GM12878 (cell line): ENCODE measurements around the gene TBL3. TPM values are rescaled to one million over a fixed set of nuclear protein-coding genes. Genes with fewer than 3 reads are reported as not detected.
A peak's percentile ranks its signal among the peaks of the same experiment; 100 is the strongest.

ENCODE experiments used
- ASH2L ChIP-seq: fragments of 300-600, 200-600 bp; sonication (generic); IDR thresholded peaks from 2 replicates; pipeline ENCODE4 v1.6.1; 2017; ENCODE audit warnings: low read depth, mild to moderate bottlenecking, borderline replicate concordance
- CHD1 ChIP-seq: IDR thresholded peaks from 2 replicates; pipeline ENCODE4 v1.6.1; 2012; ENCODE audit warnings: low read depth, low read length, improper control_type of control experiment
- CHD2 ChIP-seq: IDR thresholded peaks from 2 replicates; pipeline ENCODE4 v1.6.1; 2011; ENCODE audit warnings: low read depth, low read length, improper control_type of control experiment, borderline replicate concordance
- EZH2 ChIP-seq: IDR thresholded peaks from 2 replicates; pipeline ENCODE4 v1.6.1; 2012; ENCODE audit warnings: low read depth, mild to moderate bottlenecking, control low read depth, inconsistent platforms, low read length, borderline replicate concordance; ENCODE audit not compliant: control insufficient read depth
- FOXM1 ChIP-seq: IDR thresholded peaks from 2 replicates; pipeline ENCODE4 v1.6.1; 2012; ENCODE audit warnings: low read depth, mild to moderate bottlenecking, inconsistent platforms, low read length, moderate library complexity
- HDGF ChIP-seq: fragments of 450-650 bp; IDR thresholded peaks from 2 replicates; pipeline ENCODE4 v1.6.1; 2016; ENCODE audit warnings: antibody characterized with exemption
- KLF5 ChIP-seq: fragments of 450-650 bp; IDR thresholded peaks from 2 replicates; pipeline ENCODE4 v1.6.1; 2014; ENCODE audit warnings: mild to moderate bottlenecking; ENCODE audit not compliant: partially characterized antibody
- LARP7 ChIP-seq: fragments of 450-650 bp; IDR thresholded peaks from 2 replicates; pipeline ENCODE4 v1.6.1; 2017; ENCODE audit warnings: mild to moderate bottlenecking
- MTA3 ChIP-seq: IDR thresholded peaks from 2 replicates; pipeline ENCODE4 v1.6.1; 2012; ENCODE audit warnings: low read length, inconsistent platforms, borderline replicate concordance
- MXI1 ChIP-seq: fragments of 150-350 bp; IDR thresholded peaks from 2 replicates; pipeline ENCODE4 v1.6.1; 2011; ENCODE audit warnings: low read depth, mild to moderate bottlenecking, inconsistent platforms, low read length, improper control_type of control experiment
- NBN ChIP-seq: fragments of 450-650 bp; IDR thresholded peaks from 2 replicates; pipeline ENCODE4 v1.6.1; 2016
- NFXL1 ChIP-seq: fragments of 450-650 bp; IDR thresholded peaks from 2 replicates; pipeline ENCODE4 v1.6.1; 2017; ENCODE audit warnings: antibody characterized with exemption, mild to moderate bottlenecking, borderline replicate concordance
- NR2C2 ChIP-seq: IDR thresholded peaks from 2 replicates; pipeline ENCODE4 v1.6.1; 2011; ENCODE audit warnings: borderline replicate concordance, low read depth; ENCODE audit not compliant: control insufficient read depth, insufficient read length
- POLR2A ChIP-seq: IDR thresholded peaks from 2 replicates; pipeline ENCODE4 v1.6.1; 2011; ENCODE audit warnings: low read depth, mild to moderate bottlenecking, low read length
- POLR2AphosphoS5 ChIP-seq: IDR thresholded peaks from 2 replicates; pipeline ENCODE4 v1.6.1; 2011; ENCODE audit warnings: mild to moderate bottlenecking, low read length, inconsistent platforms
- RAD51 ChIP-seq: fragments of 450-650 bp; IDR thresholded peaks from 2 replicates; pipeline ENCODE4 v1.6.1; 2016; ENCODE audit warnings: moderate library complexity, mild to moderate bottlenecking, inconsistent platforms
- SMC3 ChIP-seq: IDR thresholded peaks from 2 replicates; pipeline ENCODE4 v1.6.1; 2011; ENCODE audit warnings: low read length, improper control_type of control experiment, borderline replicate concordance
- STAT1 ChIP-seq: fragments of 450-650 bp; conservative IDR thresholded peaks from 2 replicates; pipeline ENCODE4 v1.6.1; 2014; ENCODE audit warnings: antibody characterized with exemption, mild to moderate bottlenecking
- TCF12 ChIP-seq: IDR thresholded peaks from 2 replicates; pipeline ENCODE4 v1.6.1; 2011; ENCODE audit warnings: low read depth, mild to moderate bottlenecking, low read length
- YBX1 ChIP-seq: fragments of 450-650 bp; IDR thresholded peaks from 2 replicates; pipeline ENCODE4 v1.6.1; 2016; ENCODE audit warnings: antibody characterized with exemption
- ZBED1 ChIP-seq: IDR thresholded peaks from 2 replicates; pipeline ENCODE4 v1.6.1; 2016; ENCODE audit warnings: borderline replicate concordance
- ZNF24 ChIP-seq: fragments of 450-650 bp; IDR thresholded peaks from 2 replicates; pipeline ENCODE4 v1.6.1; 2017; ENCODE audit warnings: antibody characterized with exemption, mild to moderate bottlenecking
- polyA plus RNA-seq, 11 experiments: library from polyadenylated mRNA; depleted of rRNA in 4 of 11; unstranded in 6 of 11; stranded (reverse) in 5 of 11; fragments of >200 nt; fragmentation: Nextera tagmentation in 4 of 11; fragmentation: Illumina TruSeq in 1 of 11; extraction: Ambion mirVana in 4 of 11; extraction: Trizol in 1 of 11; gene quantifications; 1 replicate in 1 of 11; 2 replicates in 10 of 11; pipeline versions ENCODE4 v1.2.1 to v1.2.3, GENCODE V29; 2011 to 2016; ENCODE audit warnings: inconsistent platforms in 2 of 11, missing spikeins in 2 of 11, low read depth in 1 of 11
- total RNA-seq, 4 experiments: library from RNA; depleted of rRNA in 3 of 4; stranded (reverse); fragments of >200 nt in 3 of 4; fragmentation: Illumina TruSeq in 1 of 4; extraction: Trizol in 1 of 4; gene quantifications; 2 replicates each; pipeline versions ENCODE4 v1.2.1 to v1.2.3, GENCODE V29; 2013 to 2021
- TF ChIP-seq, protein P1 (sequence below): IDR thresholded peaks from 2 replicates; pipeline ENCODE4 v1.6.1; 2012; ENCODE audit warnings: low read depth, low read length, improper control_type of control experiment
- TF ChIP-seq, protein P2 (sequence below): fragments of 450-650 bp; IDR thresholded peaks from 2 replicates; pipeline ENCODE4 v1.6.1; 2018; ENCODE audit warnings: borderline replicate concordance, mild to moderate bottlenecking; ENCODE audit not compliant: partially characterized antibody
- TF ChIP-seq, protein P3 (sequence below): IDR thresholded peaks from 2 replicates; pipeline ENCODE4 v1.6.1; 2011; ENCODE audit warnings: borderline replicate concordance, low read depth, mild to moderate bottlenecking, moderate library complexity, low read length; ENCODE audit not compliant: insufficient read depth, poor library complexity, severe bottlenecking
- TF ChIP-seq, protein P4 (sequence below): fragments of 450-650 bp; IDR thresholded peaks from 2 replicates; pipeline ENCODE4 v1.6.1; 2017; ENCODE audit warnings: borderline replicate concordance

Gene TBL3
- total and polyA plus RNA-seq, 10 of the 15 experiments (the other 5 are each of a cell fraction or from before 2014, with no cell fraction given) = 1.2 to 101 (median 34.2) TPM

DNA sequence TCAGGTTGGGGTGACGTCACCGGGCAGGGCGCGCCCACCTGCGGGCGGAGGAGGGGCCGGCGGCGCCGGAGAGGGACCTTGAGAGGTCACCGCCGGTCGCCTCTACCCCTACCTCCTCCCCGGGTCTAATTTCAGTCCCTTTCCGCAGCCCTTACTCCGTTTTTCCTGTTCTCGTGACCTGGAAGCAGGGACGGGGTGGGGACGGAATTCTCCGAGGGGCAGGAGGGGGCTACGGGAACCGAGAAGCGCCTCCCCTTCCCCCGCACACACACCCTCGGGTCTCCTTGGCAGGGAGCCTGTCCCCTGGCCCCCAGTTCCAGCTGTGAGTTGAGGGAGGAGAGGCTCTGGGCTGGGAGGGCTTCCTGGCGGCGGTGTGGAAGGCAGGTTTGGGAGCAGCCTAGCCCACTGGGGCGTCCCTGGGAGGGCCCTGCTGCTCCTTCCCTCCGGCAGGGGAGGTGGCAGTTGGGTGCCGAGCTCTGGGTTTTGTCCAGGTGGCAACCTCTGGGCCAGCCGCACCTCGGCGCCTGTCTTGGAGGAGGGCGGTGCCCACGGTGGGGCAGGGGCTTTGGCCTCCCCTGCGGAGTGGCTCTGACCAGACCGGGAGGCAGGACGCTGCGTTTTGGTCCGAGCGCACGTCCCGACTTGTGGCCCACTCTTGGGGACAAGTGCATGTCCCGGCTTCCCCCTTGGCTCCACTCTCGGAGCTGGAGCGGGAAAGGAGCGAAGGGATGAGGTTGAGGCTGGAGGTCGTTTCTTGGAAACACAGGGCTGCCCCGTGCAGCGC is 18.7 kb downstream of the TBL3 start (continued):
- TF ChIP-seq, protein P1, sequence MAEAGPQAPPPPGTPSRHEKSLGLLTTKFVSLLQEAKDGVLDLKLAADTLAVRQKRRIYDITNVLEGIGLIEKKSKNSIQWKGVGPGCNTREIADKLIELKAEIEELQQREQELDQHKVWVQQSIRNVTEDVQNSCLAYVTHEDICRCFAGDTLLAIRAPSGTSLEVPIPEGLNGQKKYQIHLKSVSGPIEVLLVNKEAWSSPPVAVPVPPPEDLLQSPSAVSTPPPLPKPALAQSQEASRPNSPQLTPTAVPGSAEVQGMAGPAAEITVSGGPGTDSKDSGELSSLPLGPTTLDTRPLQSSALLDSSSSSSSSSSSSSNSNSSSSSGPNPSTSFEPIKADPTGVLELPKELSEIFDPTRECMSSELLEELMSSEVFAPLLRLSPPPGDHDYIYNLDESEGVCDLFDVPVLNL = no peak
- no peak for TF ChIP-seq NFXL1
- no peak for TF ChIP-seq RAD51
- TF ChIP-seq SMC3 = no peak
- TF ChIP-seq MTA3 = no peak
- no peak for TF ChIP-seq ZNF24
- no peak for TF ChIP-seq NR2C2
- TF ChIP-seq MXI1 = no peak
- peak; percentile 68; the same call in 1 of the 2 replicates for TF ChIP-seq LARP7
- no peak for TF ChIP-seq STAT1
- no peak for TF ChIP-seq POLR2A
- TF ChIP-seq FOXM1 = no peak
- no peak for TF ChIP-seq EZH2
- no peak for TF ChIP-seq POLR2AphosphoS5
- TF ChIP-seq, protein P2, sequence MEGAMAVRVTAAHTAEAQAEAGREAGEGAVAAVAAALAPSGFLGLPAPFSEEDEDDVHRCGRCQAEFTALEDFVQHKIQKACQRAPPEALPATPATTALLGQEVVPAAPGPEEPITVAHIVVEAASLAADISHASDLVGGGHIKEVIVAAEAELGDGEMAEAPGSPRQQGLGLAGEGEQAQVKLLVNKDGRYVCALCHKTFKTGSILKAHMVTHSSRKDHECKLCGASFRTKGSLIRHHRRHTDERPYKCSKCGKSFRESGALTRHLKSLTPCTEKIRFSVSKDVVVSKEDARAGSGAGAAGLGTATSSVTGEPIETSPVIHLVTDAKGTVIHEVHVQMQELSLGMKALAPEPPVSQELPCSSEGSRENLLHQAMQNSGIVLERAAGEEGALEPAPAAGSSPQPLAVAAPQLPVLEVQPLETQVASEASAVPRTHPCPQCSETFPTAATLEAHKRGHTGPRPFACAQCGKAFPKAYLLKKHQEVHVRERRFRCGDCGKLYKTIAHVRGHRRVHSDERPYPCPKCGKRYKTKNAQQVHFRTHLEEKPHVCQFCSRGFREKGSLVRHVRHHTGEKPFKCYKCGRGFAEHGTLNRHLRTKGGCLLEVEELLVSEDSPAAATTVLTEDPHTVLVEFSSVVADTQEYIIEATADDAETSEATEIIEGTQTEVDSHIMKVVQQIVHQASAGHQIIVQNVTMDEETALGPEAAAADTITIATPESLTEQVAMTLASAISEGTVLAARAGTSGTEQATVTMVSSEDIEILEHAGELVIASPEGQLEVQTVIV = no peak
- no peak for TF ChIP-seq KLF5
- no peak for TF ChIP-seq ZBED1
- no peak for TF ChIP-seq YBX1
- no peak for TF ChIP-seq TCF12
- peak; percentile 18; the same call in 1 of the 2 replicates for TF ChIP-seq NBN
- no peak for TF ChIP-seq ASH2L
- TF ChIP-seq CHD1 = no peak
- no peak for TF ChIP-seq HDGF
- TF ChIP-seq, protein P3, sequence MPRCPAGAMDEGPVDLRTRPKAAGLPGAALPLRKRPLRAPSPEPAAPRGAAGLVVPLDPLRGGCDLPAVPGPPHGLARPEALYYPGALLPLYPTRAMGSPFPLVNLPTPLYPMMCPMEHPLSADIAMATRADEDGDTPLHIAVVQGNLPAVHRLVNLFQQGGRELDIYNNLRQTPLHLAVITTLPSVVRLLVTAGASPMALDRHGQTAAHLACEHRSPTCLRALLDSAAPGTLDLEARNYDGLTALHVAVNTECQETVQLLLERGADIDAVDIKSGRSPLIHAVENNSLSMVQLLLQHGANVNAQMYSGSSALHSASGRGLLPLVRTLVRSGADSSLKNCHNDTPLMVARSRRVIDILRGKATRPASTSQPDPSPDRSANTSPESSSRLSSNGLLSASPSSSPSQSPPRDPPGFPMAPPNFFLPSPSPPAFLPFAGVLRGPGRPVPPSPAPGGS = no peak
- TF ChIP-seq CHD2 = 0 out of 2 replicates have a peak, but pooled peaks have one; percentile 22
- TF ChIP-seq, protein P4, sequence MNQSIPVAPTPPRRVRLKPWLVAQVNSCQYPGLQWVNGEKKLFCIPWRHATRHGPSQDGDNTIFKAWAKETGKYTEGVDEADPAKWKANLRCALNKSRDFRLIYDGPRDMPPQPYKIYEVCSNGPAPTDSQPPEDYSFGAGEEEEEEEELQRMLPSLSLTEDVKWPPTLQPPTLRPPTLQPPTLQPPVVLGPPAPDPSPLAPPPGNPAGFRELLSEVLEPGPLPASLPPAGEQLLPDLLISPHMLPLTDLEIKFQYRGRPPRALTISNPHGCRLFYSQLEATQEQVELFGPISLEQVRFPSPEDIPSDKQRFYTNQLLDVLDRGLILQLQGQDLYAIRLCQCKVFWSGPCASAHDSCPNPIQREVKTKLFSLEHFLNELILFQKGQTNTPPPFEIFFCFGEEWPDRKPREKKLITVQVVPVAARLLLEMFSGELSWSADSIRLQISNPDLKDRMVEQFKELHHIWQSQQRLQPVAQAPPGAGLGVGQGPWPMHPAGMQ = no peak
